ENCODE data around the gene SELENOS.

DNA sequence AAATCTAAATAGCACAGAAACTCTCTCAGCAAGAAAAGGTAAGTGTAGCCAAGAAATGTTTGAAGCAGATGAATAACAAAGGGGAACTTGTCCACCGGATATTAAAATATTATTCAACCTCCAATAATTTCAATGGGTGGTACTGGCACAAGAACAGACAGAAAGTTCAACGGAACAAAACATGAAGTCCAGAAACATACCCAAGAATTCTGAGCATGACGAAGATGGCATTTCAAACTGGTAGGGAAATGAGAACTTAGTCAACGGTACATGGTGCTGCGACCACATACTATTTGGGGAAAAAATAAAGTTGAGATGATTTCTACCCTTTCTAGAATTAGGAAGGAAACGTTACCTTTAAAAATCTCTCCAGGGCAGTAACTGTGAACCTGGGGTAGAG lies 30.9 kb downstream of the SELENOS start:
- TF ChIP-seq POLR2A (IDR thresholded peaks at IDR 0.05), result no peak
- TF ChIP-seq, protein P1, sequence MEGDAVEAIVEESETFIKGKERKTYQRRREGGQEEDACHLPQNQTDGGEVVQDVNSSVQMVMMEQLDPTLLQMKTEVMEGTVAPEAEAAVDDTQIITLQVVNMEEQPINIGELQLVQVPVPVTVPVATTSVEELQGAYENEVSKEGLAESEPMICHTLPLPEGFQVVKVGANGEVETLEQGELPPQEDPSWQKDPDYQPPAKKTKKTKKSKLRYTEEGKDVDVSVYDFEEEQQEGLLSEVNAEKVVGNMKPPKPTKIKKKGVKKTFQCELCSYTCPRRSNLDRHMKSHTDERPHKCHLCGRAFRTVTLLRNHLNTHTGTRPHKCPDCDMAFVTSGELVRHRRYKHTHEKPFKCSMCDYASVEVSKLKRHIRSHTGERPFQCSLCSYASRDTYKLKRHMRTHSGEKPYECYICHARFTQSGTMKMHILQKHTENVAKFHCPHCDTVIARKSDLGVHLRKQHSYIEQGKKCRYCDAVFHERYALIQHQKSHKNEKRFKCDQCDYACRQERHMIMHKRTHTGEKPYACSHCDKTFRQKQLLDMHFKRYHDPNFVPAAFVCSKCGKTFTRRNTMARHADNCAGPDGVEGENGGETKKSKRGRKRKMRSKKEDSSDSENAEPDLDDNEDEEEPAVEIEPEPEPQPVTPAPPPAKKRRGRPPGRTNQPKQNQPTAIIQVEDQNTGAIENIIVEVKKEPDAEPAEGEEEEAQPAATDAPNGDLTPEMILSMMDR (IDR thresholded peaks at IDR 0.05), result no peak
